HCT116 (cell line): ENCODE results near the gene RHBDD1. TPM values are rescaled to one million over a fixed set of nuclear protein-coding genes. Genes with fewer than 3 reads are reported as not detected.
A peak's percentile ranks its signal among the peaks of the same experiment; 100 is the strongest.

Source experiments
- ATAC-seq: fragments of 200-7000 bp; cut with Tn5 transposase; 2 replicates; pipeline ENCODE4 v1.9.1; 2020; ENCODE audit warnings: mild to moderate bottlenecking, moderate library complexity
- BruUV-seq: library from RNA; stranded (reverse); fragments of 400-500 nt; replicated peaks from 2 replicates; lab custom pipeline; 2021; lab: Mats Ljungman, UMichigan
- CTCF ChIA-PET: fragments of 300-600 bp; sonication (Branson Sonifier 250); formaldehyde crosslinking; loops from one replicate; lab custom pipeline; 2021; ENCODE audit warnings: antibody characterized with exemption; lab: Charles Lee
- POLR2A ChIA-PET: fragments of 300-600, 350-600 bp; sonication (Branson Sonifier 250); formaldehyde crosslinking; loops from one replicate; lab custom pipeline; 2021; ENCODE audit warnings: antibody characterized with exemption; lab: Charles Lee
- RAD21 ChIA-PET, 2 experiments: fragments of 300-600 bp; sonication (Branson Sonifier 250); formaldehyde crosslinking; loops; one replicate each; lab custom pipeline; 2023; ENCODE audit warnings: low total read pairs in 2 of 2; ENCODE audit not compliant: uncharacterized antibody in 2 of 2, unreplicated experiment in 2 of 2, low non-redundant PET in 1 of 2; lab: Charles Lee
- DNase-seq: peaks from one replicate; pipeline ENCODE4 v3.0.0-alpha.2; 2010; ENCODE audit warnings: low read depth, low spot score
- H2AFZ ChIP-seq: fragments of 200-600 bp; shearing (Covaris generic), sonication (generic); 2 replicates; pipeline ENCODE4 v1.6.1; 2017; ENCODE audit warnings: low read depth, mixed run types, mixed read lengths, antibody characterized with exemption, low read length; ENCODE audit not compliant: poor library complexity, severe bottlenecking
- H3K27ac ChIP-seq: 2 replicates; pipeline ENCODE4 v1.5.1; 2012; ENCODE audit warnings: low read depth, low read length
- H3K27me3 ChIP-seq: fragments of 200-600 bp; sonication (generic); 2 replicates; pipeline ENCODE4 v1.6.1; 2016; ENCODE audit warnings: mixed run types, low read length, mixed read lengths; ENCODE audit not compliant: insufficient read depth
- H3K36me3 ChIP-seq, 2 experiments: fragments of 200-500 bp in 1 of 2; fragments of 200-600 bp in 1 of 2; sonication (Bioruptor generic) in 1 of 2; sonication (generic) in 1 of 2; 2 replicates each; pipeline versions ENCODE4 v1.5.1 to v1.6.1; 2014 to 2016; ENCODE audit warnings: low read length in 2 of 2, inconsistent platforms in 1 of 2, mixed read lengths in 1 of 2, mixed run types in 1 of 2; ENCODE audit not compliant: insufficient read depth in 2 of 2, control insufficient read depth in 1 of 2
- H3K4me1 ChIP-seq, 2 experiments: fragments of 200-600 bp in 1 of 2; sonication (generic) in 1 of 2; 2 replicates each; pipeline versions ENCODE4 v1.5.1 to v1.6.1; 2012 to 2017; ENCODE audit warnings: low read length in 2 of 2, inconsistent platforms in 1 of 2, mild to moderate bottlenecking in 1 of 2, mixed read lengths in 1 of 2, mixed run types in 1 of 2, moderate library complexity in 1 of 2; ENCODE audit not compliant: insufficient read depth in 2 of 2, control insufficient read depth in 1 of 2
- H3K4me2 ChIP-seq: fragments of 200-600 bp; sonication (generic); 2 replicates; pipeline ENCODE4 v1.6.1; 2017; ENCODE audit warnings: mixed run types, low read length, mixed read lengths
- H3K4me3 ChIP-seq, 2 experiments: fragments of 200-600 bp in 1 of 2; sonication (generic) in 1 of 2; replicated peaks in 1 of 2; 2 replicates each; pipeline ENCODE4 v1.5.1; 2011 to 2016; ENCODE audit warnings: low read length in 2 of 2, control low read depth in 1 of 2, low read depth in 1 of 2, mild to moderate bottlenecking in 1 of 2, mixed read lengths in 1 of 2, mixed run types in 1 of 2
- H3K79me2 ChIP-seq: fragments of 200-600 bp; sonication (generic); 2 replicates; pipeline ENCODE4 v1.6.1; 2017; ENCODE audit warnings: mild to moderate bottlenecking, mixed run types, low read length, moderate library complexity, mixed read lengths; ENCODE audit not compliant: insufficient read depth
- H3K9ac ChIP-seq: fragments of 200-600 bp; sonication (generic); 2 replicates; pipeline ENCODE4 v1.6.1; 2016; ENCODE audit warnings: low read length, mixed read lengths
- H3K9me2 ChIP-seq: fragments of 200-600 bp; sonication (generic), shearing (Covaris generic); 2 replicates; pipeline ENCODE4 v1.6.1; 2017; ENCODE audit warnings: mixed run types, mild to moderate bottlenecking, moderate library complexity; ENCODE audit not compliant: insufficient read depth
- H3K9me3 ChIP-seq, 2 experiments: fragments of 200-500 bp in 1 of 2; fragments of 200-600 bp in 1 of 2; sonication (Bioruptor generic) in 1 of 2; sonication (generic) in 1 of 2; 2 replicates each; pipeline ENCODE4 v1.6.1; 2014 to 2017; ENCODE audit warnings: low read length in 2 of 2, mixed read lengths in 2 of 2, inconsistent platforms in 1 of 2, low read depth in 1 of 2, mild to moderate bottlenecking in 1 of 2, mixed run types in 1 of 2, moderate library complexity in 1 of 2; ENCODE audit not compliant: control insufficient read depth in 1 of 2, insufficient read depth in 1 of 2
- H4K20me1 ChIP-seq: fragments of 200-600 bp; sonication (generic), shearing (Covaris generic); 2 replicates; pipeline ENCODE4 v1.6.1; 2017; ENCODE audit warnings: mixed run types, mild to moderate bottlenecking, moderate library complexity; ENCODE audit not compliant: insufficient read depth
- CEBPB ChIP-seq: IDR thresholded peaks from 2 replicates; pipeline ENCODE4 v1.6.1; 2012; ENCODE audit warnings: low read depth
- CTCF ChIP-seq, 3 experiments: fragments of 200-600 bp in 1 of 3; sonication (generic) in 1 of 3; IDR thresholded peaks in 2 of 3; conservative IDR thresholded peaks in 1 of 3; 2 replicates each; pipeline ENCODE4 v1.5.1; 2012 to 2017; ENCODE audit warnings: low read depth in 2 of 3, low read length in 2 of 3, antibody characterized with exemption in 1 of 3, borderline replicate concordance in 1 of 3, control low read depth in 1 of 3, mild to moderate bottlenecking in 1 of 3, mixed read lengths in 1 of 3, mixed run types in 1 of 3, moderate library complexity in 1 of 3; ENCODE audit not compliant: insufficient read depth in 1 of 3
- EGR1 ChIP-seq: IDR thresholded peaks from 2 replicates; pipeline ENCODE4 v1.6.1; 2012; ENCODE audit warnings: low read depth
- ELF1 ChIP-seq: IDR thresholded peaks from 2 replicates; pipeline ENCODE4 v1.6.1; 2012; ENCODE audit warnings: low read depth, borderline replicate concordance
- POLR2A ChIP-seq: IDR thresholded peaks from 2 replicates; pipeline ENCODE4 v1.7.0; 2011; ENCODE audit warnings: borderline replicate concordance; ENCODE audit not compliant: insufficient read depth, insufficient read length; ENCODE audit errors: extremely low read depth
- POLR2AphosphoS5 ChIP-seq: IDR thresholded peaks from 2 replicates; pipeline ENCODE4 v1.6.1; 2011; ENCODE audit warnings: mild to moderate bottlenecking, low read depth, low read length, moderate library complexity
- SP1 ChIP-seq: IDR thresholded peaks from 2 replicates; pipeline ENCODE4 v1.6.1; 2012; ENCODE audit warnings: low read depth
- SRF ChIP-seq: IDR thresholded peaks from 2 replicates; pipeline ENCODE4 v1.6.1; 2012; ENCODE audit warnings: low read depth
- TCF7L2 ChIP-seq: IDR thresholded peaks from 2 replicates; pipeline ENCODE4 v1.7.0; 2011; ENCODE audit warnings: borderline replicate concordance, inconsistent platforms; ENCODE audit not compliant: insufficient read depth, insufficient read length; ENCODE audit errors: extremely low read depth
- YY1 ChIP-seq: IDR thresholded peaks from 2 replicates; pipeline ENCODE4 v1.6.1; 2011; ENCODE audit warnings: low read length, low read depth, moderate library complexity, mild to moderate bottlenecking; ENCODE audit not compliant: insufficient replicate concordance; ENCODE audit errors: extremely low read depth
- ZNF274 ChIP-seq: fragments of 200-500 bp; sonication (Bioruptor generic); IDR thresholded peaks from 2 replicates; pipeline ENCODE4 v1.6.1; 2014; ENCODE audit warnings: mild to moderate bottlenecking, low read depth, low read length, inconsistent platforms
- intact Hi-C: fragments of 100-400 bp; cut with micrococcal nuclease; formaldehyde crosslinking; loops from 2 replicates; pipeline ENCODE4 v1.10.0; 2022
- total RNA-seq: library from RNA; stranded (reverse); gene quantifications from one replicate; pipeline ENCODE4 v1.2.1, GENCODE V29; 2021; ENCODE audit not compliant: unreplicated experiment

Gene RHBDD1
- total RNA-seq, 1 experiment from 2014 or later: 73.8 TPM

DNA sequence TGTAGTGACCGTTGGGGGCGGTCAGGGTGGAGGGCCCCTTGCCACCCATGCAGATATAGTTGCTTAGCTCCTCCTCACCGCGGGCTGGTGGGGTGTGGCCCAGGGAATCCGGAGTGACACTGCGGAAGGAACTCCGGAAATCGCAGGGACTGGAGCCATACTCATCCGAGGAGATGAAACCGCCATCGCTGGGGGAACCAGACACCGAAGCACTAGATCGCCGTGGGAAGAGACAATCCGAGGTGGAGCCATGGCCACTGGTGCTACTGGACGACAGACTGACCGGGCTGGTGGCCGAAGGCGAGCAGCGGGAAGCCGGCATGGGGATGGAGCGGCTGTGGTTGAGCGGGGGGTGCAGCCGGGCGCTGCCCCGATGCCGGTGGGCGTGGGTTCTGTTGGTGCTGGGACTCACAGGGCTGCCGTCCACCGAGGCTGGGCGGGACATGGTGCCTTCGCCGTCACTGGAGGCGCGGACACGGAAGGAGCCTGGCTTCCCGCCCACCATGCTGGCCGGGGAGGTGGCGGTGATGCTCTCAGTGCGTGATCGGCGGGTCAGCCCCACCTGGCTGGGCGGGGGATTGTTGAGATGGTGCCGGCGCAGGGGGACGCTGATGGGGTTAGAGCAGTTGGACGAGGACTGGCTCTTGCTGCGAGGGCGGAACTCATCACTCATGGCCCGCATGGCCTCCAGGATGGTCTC is 38.4 kb upstream of the RHBDD1 start:
- RAD21 ChIA-PET: no interaction called here
- CTCF ChIA-PET: no interaction called here
- H3K4me1 ChIP-seq: peaks cover 20 to 78% of the 10 kb centered on the region in 2 experiments; a peak in 3 of 4 replicates

DNA sequence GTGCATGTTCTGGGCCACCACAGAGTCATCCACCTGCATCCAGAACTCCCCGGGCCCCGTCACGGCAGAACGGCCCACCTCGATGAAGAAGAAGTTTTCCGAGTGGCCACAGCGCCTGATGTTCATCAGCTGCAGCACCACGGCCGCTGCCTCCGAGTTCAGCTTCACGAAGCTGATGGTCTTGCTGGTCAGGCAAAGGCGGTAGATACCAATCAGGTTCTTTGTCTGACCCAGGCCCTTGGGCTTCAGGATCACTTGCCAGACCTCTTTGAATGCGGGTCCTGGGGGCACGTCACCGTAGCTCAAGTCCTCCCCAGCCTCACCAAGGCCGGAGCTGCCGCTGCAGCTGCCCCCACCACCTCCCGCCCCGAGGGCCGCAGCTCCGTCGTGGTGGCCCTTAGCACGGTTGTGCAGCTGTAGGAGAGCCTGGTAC is 37.8 kb upstream of the RHBDD1 start:
- peaks cover 22 to 84% of the 10 kb centered on the region in 2 experiments; a peak in 3 of 4 replicates for H3K4me1 ChIP-seq
- no TSS peak for BruUV-seq
- H3K79me2 ChIP-seq: peaks cover 73% of the 10 kb centered on the region
- TF ChIP-seq TCF7L2 (no peak), CEBPB (no peak), YY1 (no peak), SRF (no peak), ELF1 (no peak), EGR1 (no peak), SP1 (no peak), ZNF274 (no peak), POLR2A (no peak), CTCF (IDR thresholded peaks at IDR 0.05 in 2 of 3, conservative IDR thresholded peaks at IDR 0.05 in 1 of 3; ENCODE audit: borderline replicate concordance in 1 of 3, insufficient read depth in 1 of 3, low read depth in 2 of 3, low read length in 2 of 3) (no peak), POLR2AphosphoS5 (no peak; the same call in 1 of the 2 replicates)
- H3K9me2 ChIP-seq: no peaks in the 10 kb centered on the region
- no peak overlapping the region for H3K9ac ChIP-seq
- no peak overlapping the region for H2AFZ ChIP-seq
- no peaks in the 10 kb centered on the region for H4K20me1 ChIP-seq
- H3K27me3 ChIP-seq: no peaks in the 10 kb centered on the region
- intact Hi-C loops: no loop called here
- ChIA-PET CTCF (no interaction called here), RAD21 (no interaction called here), POLR2A (no interaction called here)
- H3K4me3 ChIP-seq: 0 out of 4 replicates have a peak overlapping the region, but pooled peaks of 1 of the 2 experiments have one; percentile 71
- H3K36me3 ChIP-seq: peaks cover 0 to 54% of the 10 kb centered on the region in 2 experiments; a peak in 1 of 4 replicates
- ATAC-seq (no peak), DNase-seq (no peak)
- H3K4me2 ChIP-seq: no peak overlapping the region
- peak overlapping the region; percentile 88 for H3K27ac ChIP-seq
- H3K9me3 ChIP-seq: peaks cover 0 to 22% of the 10 kb centered on the region in 2 experiments; a peak in 1 of 4 replicates

More for the DNA sequence above, 38.4 kb upstream of the RHBDD1 start:
- DNase-seq (no peak), ATAC-seq (no peak)
- Histone ChIP-seq H3K9me3 (peaks cover 0 to 22% of the 10 kb centered on the region in 2 experiments; a peak in 1 of 4 replicates), H3K27ac (peak overlapping the region; percentile 88), H3K9ac (no peak overlapping the region), H3K4me3 (no peak overlapping the region), H3K4me2 (no peak overlapping the region), H4K20me1 (no peaks in the 10 kb centered on the region), H2AFZ (no peak overlapping the region), H3K9me2 (no peaks in the 10 kb centered on the region), H3K27me3 (no peaks in the 10 kb centered on the region), H3K36me3 (peaks cover 2 to 59% of the 10 kb centered on the region in 2 experiments; a peak in 1 of 4 replicates), H3K79me2 (peaks cover 79% of the 10 kb centered on the region)
- intact Hi-C loops: no loop called here
- TF ChIP-seq POLR2AphosphoS5: peak; percentile 10; the same call in 1 of the 2 replicates
- TF ChIP-seq SRF: no peak
- no TSS peak for BruUV-seq
- POLR2A ChIA-PET: no interaction called here
